NCI-H774 (cell line): Measurements from ENCODE around the gene CYP26B1.

Source experiments
- DNase-seq: peaks from one replicate; lab custom pipeline; 2025; lab: John Stamatoyannopoulos, UW

The CYP26B1 gene

GRCh38 chr2:72083751-72084583, 63.7 kb downstream of the CYP26B1 start:
- no peak for DNase-seq

DNA sequence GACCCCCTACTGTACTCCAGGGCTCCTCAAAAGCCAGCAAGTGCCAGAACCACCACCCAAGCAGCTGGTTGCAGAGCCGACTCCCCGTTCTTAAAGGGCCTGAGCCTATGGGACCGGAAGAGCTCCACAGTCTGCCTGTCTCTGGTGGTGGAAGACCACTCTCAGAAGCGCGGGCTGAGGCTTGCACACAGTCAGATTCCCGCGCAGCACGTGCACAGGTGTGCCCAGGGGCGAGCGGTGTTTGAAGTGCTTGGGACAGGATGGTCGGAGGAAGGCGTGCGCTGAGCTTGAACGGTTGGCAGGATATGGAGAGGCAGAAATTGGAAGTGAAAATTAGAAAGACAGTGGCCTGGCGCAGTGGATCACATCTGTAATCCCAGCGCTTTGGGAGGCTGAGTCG, 64.8 kb downstream of the CYP26B1 start:
- no peak for DNase-seq

GRCh38 chr2:72082021-72082601, 65.6 kb downstream of the CYP26B1 start:
- DNase-seq: no peak

- no peak for DNase-seq
These were observed 66.2 kb downstream of the CYP26B1 start for GRCh38 chr2:72081451-72081850.

DNA sequence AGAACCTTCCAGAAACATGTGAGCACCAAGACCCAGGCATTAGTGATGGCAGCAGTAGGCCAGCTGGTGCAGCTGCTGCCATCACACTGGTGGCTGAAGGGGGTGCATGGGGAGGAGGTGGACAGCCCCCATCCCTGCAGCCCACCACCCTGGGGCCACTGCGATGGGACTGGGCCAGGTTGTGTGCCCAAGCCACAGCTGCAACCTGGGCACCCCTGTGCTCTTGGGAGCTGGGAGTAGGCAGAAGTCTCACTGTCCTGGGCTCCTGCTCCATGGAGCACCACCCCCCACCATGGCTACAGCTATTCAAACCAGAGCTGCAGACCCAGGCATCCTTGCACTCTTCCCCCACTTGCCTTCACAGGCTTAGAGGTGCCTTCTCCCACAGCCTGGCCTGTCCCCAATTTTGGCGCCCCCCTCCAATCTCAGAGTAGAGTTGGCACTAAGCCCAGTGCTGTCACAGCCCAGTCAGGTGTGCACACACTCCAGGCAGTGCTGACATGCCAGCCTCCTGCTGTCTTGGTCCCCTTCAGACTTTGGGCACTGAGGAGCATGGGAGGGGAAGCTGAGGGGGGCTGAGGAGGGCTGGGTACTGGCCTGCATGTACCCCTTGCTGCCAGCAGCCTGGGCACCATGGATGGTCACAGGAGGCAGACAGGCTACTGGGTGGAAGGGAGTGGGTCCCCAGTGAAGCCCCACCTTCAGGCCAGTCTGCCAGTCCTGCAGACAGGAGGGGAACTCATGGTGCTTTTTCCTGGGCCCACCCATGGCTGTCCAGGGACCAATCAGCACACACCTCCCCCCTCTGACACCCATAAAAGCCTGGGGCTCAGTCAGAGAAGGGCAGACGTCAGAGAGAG, 67.1 kb downstream of the CYP26B1 start:
- DNase-seq: no peak
